OCI-LY7 (cell line): ENCODE data around the gene DGKD.

Experiments
- EZH2phosphoT487 ChIP-seq: fragments of 200-600 bp; sonication (generic); IDR thresholded peaks from 2 replicates; pipeline ENCODE4 v1.6.1; 2018; ENCODE audit warnings: low read depth, borderline replicate concordance, mild to moderate bottlenecking, mixed run types, antibody characterized with exemption, low read length, moderate library complexity, mixed read lengths
- TF ChIP-seq, protein P1 (sequence below): fragments of 200-600 bp; sonication (generic); conservative IDR thresholded peaks from 2 replicates; pipeline ENCODE4 v1.5.1; 2014; ENCODE audit warnings: mild to moderate bottlenecking, antibody characterized with exemption, low read length, moderate library complexity, mixed read lengths

DNA sequence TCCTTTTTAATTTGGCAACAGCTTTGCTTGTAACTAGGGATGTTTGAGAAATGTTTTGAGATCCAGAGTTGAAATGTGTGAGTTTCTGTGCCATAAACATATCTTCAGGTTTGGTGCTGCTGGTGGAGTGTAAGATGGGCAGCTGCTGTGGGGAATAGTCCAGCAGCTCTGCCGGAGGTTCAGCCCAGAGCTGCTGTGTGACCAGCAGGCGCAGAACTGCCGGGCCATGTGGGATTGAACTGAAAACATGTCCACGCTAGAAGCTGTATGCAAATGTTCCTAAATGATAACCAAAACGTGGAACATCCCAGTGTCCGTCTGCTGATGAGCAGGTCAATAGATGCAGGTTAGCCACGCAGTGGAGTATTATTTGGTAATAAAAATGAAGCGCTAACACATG is 99.6 kb downstream of the DGKD start:
- TF ChIP-seq, protein P1, sequence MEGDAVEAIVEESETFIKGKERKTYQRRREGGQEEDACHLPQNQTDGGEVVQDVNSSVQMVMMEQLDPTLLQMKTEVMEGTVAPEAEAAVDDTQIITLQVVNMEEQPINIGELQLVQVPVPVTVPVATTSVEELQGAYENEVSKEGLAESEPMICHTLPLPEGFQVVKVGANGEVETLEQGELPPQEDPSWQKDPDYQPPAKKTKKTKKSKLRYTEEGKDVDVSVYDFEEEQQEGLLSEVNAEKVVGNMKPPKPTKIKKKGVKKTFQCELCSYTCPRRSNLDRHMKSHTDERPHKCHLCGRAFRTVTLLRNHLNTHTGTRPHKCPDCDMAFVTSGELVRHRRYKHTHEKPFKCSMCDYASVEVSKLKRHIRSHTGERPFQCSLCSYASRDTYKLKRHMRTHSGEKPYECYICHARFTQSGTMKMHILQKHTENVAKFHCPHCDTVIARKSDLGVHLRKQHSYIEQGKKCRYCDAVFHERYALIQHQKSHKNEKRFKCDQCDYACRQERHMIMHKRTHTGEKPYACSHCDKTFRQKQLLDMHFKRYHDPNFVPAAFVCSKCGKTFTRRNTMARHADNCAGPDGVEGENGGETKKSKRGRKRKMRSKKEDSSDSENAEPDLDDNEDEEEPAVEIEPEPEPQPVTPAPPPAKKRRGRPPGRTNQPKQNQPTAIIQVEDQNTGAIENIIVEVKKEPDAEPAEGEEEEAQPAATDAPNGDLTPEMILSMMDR = no peak
- TF ChIP-seq EZH2phosphoT487 = no peak
